ENCODE data around the gene NKG7.
"Not testable (repeated sequence)": the region's sequence is repeated elsewhere in the genome, so short reads cannot be mapped to it uniquely, and the experiment has no call there.

The NKG7 gene

DNA sequence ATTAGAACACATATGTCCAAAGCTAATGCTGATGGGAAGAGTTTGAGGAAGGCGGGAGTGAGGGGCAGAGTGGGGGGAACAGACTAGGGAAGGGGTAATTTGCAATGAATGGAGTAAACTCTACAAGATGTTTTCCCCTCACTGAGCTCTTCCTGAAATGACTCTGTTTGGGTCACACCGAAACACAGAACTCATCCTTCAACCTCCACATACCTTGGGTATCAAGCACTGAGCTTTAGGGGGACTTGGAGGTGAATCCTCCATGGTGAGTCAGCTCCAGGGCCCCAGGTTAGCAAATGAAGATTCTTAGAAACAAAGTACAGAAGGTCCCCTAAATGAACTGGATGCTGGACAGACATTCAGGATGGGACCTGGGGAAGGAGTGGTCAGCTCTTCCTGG lies 46.3 kb upstream of the NKG7 start:
- no peak overlapping the region for H3K27ac ChIP-seq (replicated peaks)
- H3K27me3 ChIP-seq (ENCODE audit: insufficient read depth, poor library complexity, severe bottlenecking), result no peaks in the 10 kb centered on the region

GRCh38 chr19:51417810-51418157 lies 45.3 kb upstream of the NKG7 start:
- H3K4me3 ChIP-seq (replicated peaks; ENCODE audit: insufficient read depth, low read length), result no peak overlapping the region
- no peak for DNase-seq (ENCODE audit: low read depth in 1 of 2, low spot score in 1 of 2)
- H3K27me3 ChIP-seq (ENCODE audit: insufficient read depth, poor library complexity, severe bottlenecking), result no peaks in the 10 kb centered on the region
- TF ChIP-seq GABPA (IDR thresholded peaks at IDR 0.05; ENCODE audit: low read depth), result no peak
- TF ChIP-seq SPI1 (IDR thresholded peaks at IDR 0.05; ENCODE audit: borderline replicate concordance, low read depth), result peak; percentile 75
- no peak; the same call in 1 of the 2 replicates for TF ChIP-seq POLR2AphosphoS5 (IDR thresholded peaks at IDR 0.05; ENCODE audit: low read depth)
- no peak for TF ChIP-seq REST (IDR thresholded peaks at IDR 0.05; ENCODE audit: insufficient replicate concordance, low read depth)
- TF ChIP-seq, protein P1, sequence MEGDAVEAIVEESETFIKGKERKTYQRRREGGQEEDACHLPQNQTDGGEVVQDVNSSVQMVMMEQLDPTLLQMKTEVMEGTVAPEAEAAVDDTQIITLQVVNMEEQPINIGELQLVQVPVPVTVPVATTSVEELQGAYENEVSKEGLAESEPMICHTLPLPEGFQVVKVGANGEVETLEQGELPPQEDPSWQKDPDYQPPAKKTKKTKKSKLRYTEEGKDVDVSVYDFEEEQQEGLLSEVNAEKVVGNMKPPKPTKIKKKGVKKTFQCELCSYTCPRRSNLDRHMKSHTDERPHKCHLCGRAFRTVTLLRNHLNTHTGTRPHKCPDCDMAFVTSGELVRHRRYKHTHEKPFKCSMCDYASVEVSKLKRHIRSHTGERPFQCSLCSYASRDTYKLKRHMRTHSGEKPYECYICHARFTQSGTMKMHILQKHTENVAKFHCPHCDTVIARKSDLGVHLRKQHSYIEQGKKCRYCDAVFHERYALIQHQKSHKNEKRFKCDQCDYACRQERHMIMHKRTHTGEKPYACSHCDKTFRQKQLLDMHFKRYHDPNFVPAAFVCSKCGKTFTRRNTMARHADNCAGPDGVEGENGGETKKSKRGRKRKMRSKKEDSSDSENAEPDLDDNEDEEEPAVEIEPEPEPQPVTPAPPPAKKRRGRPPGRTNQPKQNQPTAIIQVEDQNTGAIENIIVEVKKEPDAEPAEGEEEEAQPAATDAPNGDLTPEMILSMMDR (IDR thresholded peaks at IDR 0.05; ENCODE audit: insufficient read depth, low read length), result no peak
- peak overlapping the region; percentile 81 for H3K27ac ChIP-seq (replicated peaks)

More for the DNA sequence above, 46.3 kb upstream of the NKG7 start:
- TF ChIP-seq POLR2AphosphoS5 (IDR thresholded peaks at IDR 0.05; ENCODE audit: low read depth), result no peak
- TF ChIP-seq, protein P1 (IDR thresholded peaks at IDR 0.05; ENCODE audit: insufficient read depth, low read length), result no peak
- no peak for TF ChIP-seq REST (IDR thresholded peaks at IDR 0.05; ENCODE audit: insufficient replicate concordance, low read depth)
- no peak for TF ChIP-seq SPI1 (IDR thresholded peaks at IDR 0.05; ENCODE audit: borderline replicate concordance, low read depth)
- TF ChIP-seq GABPA (IDR thresholded peaks at IDR 0.05; ENCODE audit: low read depth), result no peak
- DNase-seq (ENCODE audit: low read depth in 1 of 2, low spot score in 1 of 2), result no peak
- no peak overlapping the region for H3K4me3 ChIP-seq (replicated peaks; ENCODE audit: insufficient read depth, low read length)

GRCh38 chr19:51417107-51417809 lies 44.8 kb upstream of the NKG7 start, which contains the start of gene SIGLEC10:
SIGLEC10 (minus strand) TSS chr19:51417642; CDS start chr19:51417581, 61 bp downstream.
- Histone ChIP-seq H3K27me3 (ENCODE audit: insufficient read depth, poor library complexity, severe bottlenecking) (no peaks in the 10 kb centered on the region), H3K4me3 (replicated peaks; ENCODE audit: insufficient read depth, low read length) (peak within 1 kb of the TSS; percentile 32), H3K27ac (replicated peaks) (peak within 1 kb of the TSS; percentile 81)
- DNase-seq (ENCODE audit: low read depth in 1 of 2, low spot score in 1 of 2), result peak; percentile 80 to 94
- no peak for TF ChIP-seq REST (IDR thresholded peaks at IDR 0.05; ENCODE audit: insufficient replicate concordance, low read depth)
- TF ChIP-seq, protein P1 (IDR thresholded peaks at IDR 0.05; ENCODE audit: insufficient read depth, low read length), result no peak
- TF ChIP-seq POLR2AphosphoS5 (IDR thresholded peaks at IDR 0.05; ENCODE audit: low read depth), result peak; percentile 70; the same call in 1 of the 2 replicates
- TF ChIP-seq GABPA (IDR thresholded peaks at IDR 0.05; ENCODE audit: low read depth), result no peak
- peak; percentile 66; the same call in 1 of the 2 replicates for TF ChIP-seq SPI1 (IDR thresholded peaks at IDR 0.05; ENCODE audit: borderline replicate concordance, low read depth)

DNA sequence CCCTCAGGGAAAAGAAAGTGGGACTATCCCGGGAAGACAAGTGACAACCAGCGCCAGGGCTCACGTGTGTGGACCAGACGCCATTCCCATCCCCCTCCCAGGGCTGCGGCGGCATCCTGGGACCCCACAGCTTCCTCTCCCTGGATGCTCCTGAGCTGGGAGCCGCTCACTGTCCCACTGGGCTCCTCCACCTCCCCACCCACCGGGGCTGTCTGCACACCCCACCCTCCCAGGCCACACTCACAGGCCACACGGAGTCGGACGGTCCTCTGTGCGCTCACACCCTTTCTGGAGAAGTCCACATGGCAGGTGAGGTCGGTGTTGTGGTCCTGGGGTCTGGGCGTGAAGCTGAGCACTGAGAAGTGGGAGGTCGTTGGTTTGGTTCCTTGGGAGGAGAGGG lies 44.0 kb upstream of the NKG7 start:
- not testable (repeated sequence) for H3K27me3 ChIP-seq (ENCODE audit: insufficient read depth, poor library complexity, severe bottlenecking); H3K4me3 ChIP-seq (replicated peaks; ENCODE audit: insufficient read depth, low read length); H3K27ac ChIP-seq (replicated peaks); DNase-seq (ENCODE audit: low read depth in 1 of 2, low spot score in 1 of 2)

Measured in HL-60 (cell line).